DMS114 treated with DMSO at 0.1 percent for 48 hours (cell line): ENCODE data around the gene PRKACA.

Source experiments
- DNase-seq: peaks from one replicate; lab custom pipeline; 2025; ENCODE audit not compliant: unreplicated experiment; lab: John Stamatoyannopoulos, UW

Gene PRKACA

GRCh38 chr19:14073261-14073924, 44.2 kb downstream of the PRKACA start:
- peak; percentile 32 for DNase-seq

GRCh38 chr19:14072535-14073260, 44.9 kb downstream of the PRKACA start, which contains the start of gene MISP3:
MISP3 (plus strand) TSS chr19:14072786; CDS start chr19:14073310, 524 bp downstream.
- DNase-seq = no peak

GRCh38 chr19:14070268-14071050, 47.1 kb downstream of the PRKACA start:
- DNase-seq = no peak

- no peak for DNase-seq
Measured at GRCh38 chr19:14066134-14066533, 51.4 kb downstream of the PRKACA start.

- DNase-seq = no peak
Measured at GRCh38 chr19:14063105-14063504, 54.5 kb downstream of the PRKACA start.

GRCh38 chr19:14062558-14062855, 55.1 kb downstream of the PRKACA start:
- DNase-seq = no peak

GRCh38 chr19:14061751-14062557, 55.6 kb downstream of the PRKACA start, which contains the start of gene PALM3:
PALM3 (minus strand) TSS chr19:14062076; CDS start chr19:14061980, 96 bp downstream.
- no peak for DNase-seq

GRCh38 chr19:14061081-14061749, 56.3 kb downstream of the PRKACA start:
- no peak for DNase-seq

- no peak for DNase-seq
Measured at GRCh38 chr19:14059652-14060155, 57.9 kb downstream of the PRKACA start.

GRCh38 chr19:14059093-14059480, 58.5 kb downstream of the PRKACA start:
- DNase-seq = no peak

GRCh38 chr19:14058182-14059092, 59.1 kb downstream of the PRKACA start:
- DNase-seq = no peak

GRCh38 chr19:14056741-14057356, 60.7 kb downstream of the PRKACA start:
- DNase-seq = no peak

GRCh38 chr19:14056069-14056666, 61.4 kb downstream of the PRKACA start:
- no peak for DNase-seq

GRCh38 chr19:14055396-14055795, 62.2 kb downstream of the PRKACA start:
- no peak for DNase-seq

- no peak for DNase-seq
Measured at GRCh38 chr19:14054721-14055120, 62.8 kb downstream of the PRKACA start.

GRCh38 chr19:14054099-14054498, 63.5 kb downstream of the PRKACA start:
- DNase-seq = no peak

GRCh38 chr19:14053500-14053899, 64.1 kb downstream of the PRKACA start:
- no peak for DNase-seq

GRCh38 chr19:14053032-14053431, 64.5 kb downstream of the PRKACA start:
- no peak for DNase-seq
